HUES6 (cell line): ENCODE results near the gene HSPA4.

Experiments
- H3K27ac ChIP-seq: 2 replicates; pipeline ENCODE4 v1.7.0; 2013; ENCODE audit warnings: low read depth, mild to moderate bottlenecking, low read length, inconsistent platforms
- H3K27me3 ChIP-seq: 2 replicates; pipeline ENCODE4 v1.6.1; 2013; ENCODE audit warnings: low read length; ENCODE audit not compliant: control insufficient read depth, insufficient read depth
- H3K36me3 ChIP-seq: 2 replicates; pipeline ENCODE4 v1.6.1; 2013; ENCODE audit warnings: low read length; ENCODE audit not compliant: control insufficient read depth, insufficient read depth
- H3K4me1 ChIP-seq: 2 replicates; pipeline ENCODE4 v1.6.1; 2013; ENCODE audit warnings: low read length; ENCODE audit not compliant: control insufficient read depth, insufficient read depth
- H3K4me3 ChIP-seq: 2 replicates; pipeline ENCODE4 v1.5.1; 2013; ENCODE audit warnings: low read depth, low read length
- H3K9ac ChIP-seq: one replicate; pipeline ENCODE4 v1.6.1; 2013; ENCODE audit warnings: mild to moderate bottlenecking, low read length
- H3K9me3 ChIP-seq: 2 replicates; pipeline ENCODE4 v1.6.1; 2013; ENCODE audit warnings: low read depth, low read length; ENCODE audit not compliant: control insufficient read depth, insufficient read depth

The HSPA4 gene

GRCh38 chr5:133050521-133050920, 1.3 kb upstream of the HSPA4 start:
- Histone ChIP-seq H3K27ac (peak overlapping the region; percentile 99), H3K4me3 (peak overlapping the region; percentile 96), H3K36me3 (0 out of 2 replicates have a peak, but pooled peaks cover 2% of the 10 kb centered on the region), H3K9ac (peak overlapping the region; percentile 98), H3K9me3 (no peaks in the 10 kb centered on the region), H3K4me1 (peaks cover 17% of the 10 kb centered on the region), H3K27me3 (no peaks in the 10 kb centered on the region)

DNA sequence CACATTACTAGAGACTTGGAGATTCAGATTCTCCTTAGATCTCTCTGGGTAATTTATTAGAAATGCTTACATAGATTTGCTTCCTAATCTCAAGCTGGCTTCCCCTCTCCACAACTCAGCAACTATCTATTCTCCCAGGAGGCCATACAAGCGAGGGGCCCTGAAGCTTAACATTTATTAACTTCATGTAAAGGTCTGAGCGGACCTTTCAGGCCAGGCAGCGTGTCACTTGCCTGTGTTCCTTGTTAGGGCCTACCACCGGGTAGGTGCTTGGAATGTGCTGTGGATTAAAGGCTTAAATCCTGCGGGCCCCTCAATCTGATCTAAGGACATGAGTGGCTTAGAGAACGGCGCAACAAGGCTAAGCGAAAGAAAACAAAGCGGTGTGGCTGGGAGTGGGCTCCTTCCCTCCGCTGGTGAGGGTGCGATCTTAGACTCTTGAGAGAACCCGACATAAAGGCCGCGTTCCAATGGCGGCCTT, 712 bp upstream of the HSPA4 start:
- Histone ChIP-seq H3K27ac (peak overlapping the region; percentile 99), H3K9me3 (no peaks in the 10 kb centered on the region), H3K36me3 (peaks cover 5% of the 10 kb centered on the region; the same call in 1 of the 2 replicates), H3K9ac (peak overlapping the region; percentile 98), H3K4me1 (peaks cover 20% of the 10 kb centered on the region), H3K27me3 (no peaks in the 10 kb centered on the region), H3K4me3 (peak overlapping the region; percentile 96)

DNA sequence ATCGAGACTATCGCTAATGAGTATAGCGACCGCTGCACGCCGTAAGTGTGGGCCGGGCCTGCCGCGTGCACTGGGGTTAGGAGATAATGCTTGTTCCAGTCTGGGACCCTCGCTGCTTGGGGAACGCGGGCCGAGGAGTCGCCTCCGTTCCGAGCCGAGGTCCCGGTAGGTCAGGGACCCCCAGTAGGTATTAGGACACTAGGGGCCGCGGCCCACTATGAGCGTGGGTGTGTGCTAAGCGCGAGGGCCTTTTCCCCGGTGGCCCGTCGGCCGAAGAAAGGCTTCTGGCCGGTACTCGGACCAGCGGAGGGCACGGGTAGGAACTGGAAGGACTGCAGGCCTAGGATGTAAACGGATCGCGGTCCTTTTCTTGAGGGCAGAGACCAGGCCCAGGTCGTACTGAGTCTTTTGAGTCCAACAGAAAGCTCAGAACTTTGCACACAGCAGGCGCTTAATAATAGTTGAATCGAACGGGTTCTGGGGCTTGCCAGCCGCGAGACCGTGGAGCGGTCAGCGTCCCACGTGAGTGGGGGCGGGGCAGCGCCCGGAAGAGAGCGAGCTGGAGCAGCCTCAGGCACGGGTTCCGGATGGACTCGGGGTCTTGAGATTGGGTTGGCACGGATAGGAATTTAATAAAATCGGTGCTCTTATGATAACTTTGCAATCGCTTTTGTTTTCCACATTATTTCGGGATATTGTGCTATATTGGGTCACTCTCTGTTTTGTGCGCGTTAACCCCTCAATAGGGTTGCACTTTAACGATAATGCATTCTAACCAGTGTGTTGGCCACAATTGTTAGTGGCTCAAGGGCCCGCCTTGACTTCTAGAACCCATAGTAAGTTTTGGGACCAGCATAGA, 733 bp downstream of the HSPA4 start:
- Histone ChIP-seq H3K27ac (peak overlapping the region; percentile 99), H3K4me1 (peaks cover 21% of the 10 kb centered on the region), H3K27me3 (no peaks in the 10 kb centered on the region), H3K9me3 (no peaks in the 10 kb centered on the region), H3K4me3 (peak overlapping the region; percentile 96), H3K9ac (peak overlapping the region; percentile 98), H3K36me3 (peaks cover 6% of the 10 kb centered on the region; the same call in 1 of the 2 replicates)

DNA sequence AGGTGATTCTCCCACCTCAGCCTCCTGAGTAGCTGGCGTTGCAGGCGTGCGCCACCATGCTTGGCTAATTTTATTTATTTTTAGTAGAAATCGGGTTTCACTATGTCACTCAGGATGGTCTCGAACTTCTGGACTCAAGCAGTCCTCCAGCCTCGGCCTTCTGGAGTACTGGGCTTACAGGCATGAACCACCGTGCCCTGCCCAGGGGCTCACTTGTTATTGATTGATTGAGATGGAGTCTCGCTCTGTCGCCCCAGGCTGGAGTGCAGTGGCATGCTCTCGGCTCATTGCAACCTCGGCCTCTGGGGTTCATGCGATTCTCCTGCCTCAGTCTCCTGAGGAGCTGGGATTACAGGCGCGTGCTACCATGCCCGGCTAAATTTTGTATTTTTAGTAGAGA, 1.6 kb downstream of the HSPA4 start:
- Histone ChIP-seq H3K9me3 (no peaks in the 10 kb centered on the region), H3K4me1 (peaks cover 27% of the 10 kb centered on the region), H3K36me3 (peaks cover 6% of the 10 kb centered on the region), H3K27me3 (no peaks in the 10 kb centered on the region), H3K27ac (no peak overlapping the region), H3K9ac (peak overlapping the region; percentile 48), H3K4me3 (peak overlapping the region; percentile 96)

DNA sequence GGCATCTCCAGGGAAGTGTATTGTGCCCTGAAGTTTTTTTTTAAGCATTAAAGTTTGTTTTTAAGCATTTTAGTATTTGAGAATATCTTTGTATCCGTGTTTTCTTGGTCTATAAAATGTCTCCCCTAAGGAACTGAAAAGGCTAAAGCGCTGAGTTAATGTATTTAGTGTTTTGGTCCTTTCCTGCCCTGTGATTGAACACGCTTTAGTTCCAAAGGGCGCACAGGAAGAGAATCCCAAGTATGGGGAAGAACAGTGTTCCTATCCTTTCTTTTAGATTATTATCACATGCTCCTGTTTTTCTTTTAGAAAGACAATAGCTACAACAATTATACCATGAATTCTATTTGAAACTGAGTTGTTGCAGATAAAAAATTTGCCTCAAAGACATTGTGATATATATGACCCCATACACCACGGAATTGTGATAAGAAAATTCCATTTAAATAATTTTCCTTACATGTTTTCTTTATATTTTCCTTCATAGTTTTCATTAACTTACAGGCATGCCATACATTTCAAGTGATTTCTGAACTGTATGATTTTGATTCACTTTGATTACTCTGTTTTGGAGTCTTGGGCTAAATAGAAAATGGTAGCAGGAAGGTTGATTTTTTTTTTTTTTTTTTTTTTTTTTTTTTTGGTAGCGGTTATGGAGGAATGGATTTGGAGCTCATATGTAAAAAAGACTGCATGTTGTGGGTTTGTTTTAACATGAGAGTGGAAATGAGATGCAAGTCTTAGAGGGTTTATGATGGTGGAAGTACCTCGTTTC, 3.1 kb downstream of the HSPA4 start:
- Histone ChIP-seq H3K36me3 (peaks cover 6% of the 10 kb centered on the region), H3K9ac (no peak overlapping the region), H3K27me3 (no peaks in the 10 kb centered on the region)

DNA sequence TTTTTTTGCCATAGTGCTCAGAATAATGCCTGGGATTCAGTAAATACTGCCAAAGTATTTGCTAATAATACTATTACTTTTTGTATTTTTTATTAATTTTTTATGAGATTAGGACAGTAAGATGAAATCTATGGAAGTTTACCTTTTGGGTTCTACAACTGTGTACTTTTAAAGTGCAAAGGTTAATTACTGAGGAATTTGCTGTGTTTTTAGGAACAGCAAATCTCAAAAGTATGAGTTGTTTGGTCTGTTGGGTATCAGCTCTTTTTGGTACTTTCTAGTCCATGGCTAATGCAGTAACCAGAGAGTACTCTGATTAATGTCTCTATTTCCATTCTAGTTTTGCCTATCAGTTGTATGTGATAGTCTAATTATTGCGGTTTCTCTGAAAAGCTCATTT, 5.1 kb downstream of the HSPA4 start:
- Histone ChIP-seq H3K4me1 (peaks cover 9% of the 10 kb centered on the region; the same call in 1 of the 2 replicates), H3K9me3 (no peaks in the 10 kb centered on the region), H3K4me3 (no peak overlapping the region), H3K9ac (no peak overlapping the region), H3K36me3 (peaks cover 6% of the 10 kb centered on the region), H3K27ac (no peak overlapping the region), H3K27me3 (no peaks in the 10 kb centered on the region)

More for the DNA sequence above, 3.1 kb downstream of the HSPA4 start:
- Histone ChIP-seq H3K4me1 (peaks cover 13% of the 10 kb centered on the region), H3K9me3 (no peaks in the 10 kb centered on the region), H3K4me3 (no peak overlapping the region), H3K27ac (no peak overlapping the region)

- no peak overlapping the region for H3K27ac ChIP-seq
- no peak overlapping the region for H3K9ac ChIP-seq
- no peaks in the 10 kb centered on the region for H3K27me3 ChIP-seq
- peaks cover 16% of the 10 kb centered on the region; the same call in 1 of the 2 replicates for H3K4me1 ChIP-seq
- H3K4me3 ChIP-seq = no peak overlapping the region
- H3K36me3 ChIP-seq = peaks cover 11% of the 10 kb centered on the region
- H3K9me3 ChIP-seq = no peaks in the 10 kb centered on the region
Observed at GRCh38 chr5:133059621-133060020, 7.8 kb downstream of the HSPA4 start.

DNA sequence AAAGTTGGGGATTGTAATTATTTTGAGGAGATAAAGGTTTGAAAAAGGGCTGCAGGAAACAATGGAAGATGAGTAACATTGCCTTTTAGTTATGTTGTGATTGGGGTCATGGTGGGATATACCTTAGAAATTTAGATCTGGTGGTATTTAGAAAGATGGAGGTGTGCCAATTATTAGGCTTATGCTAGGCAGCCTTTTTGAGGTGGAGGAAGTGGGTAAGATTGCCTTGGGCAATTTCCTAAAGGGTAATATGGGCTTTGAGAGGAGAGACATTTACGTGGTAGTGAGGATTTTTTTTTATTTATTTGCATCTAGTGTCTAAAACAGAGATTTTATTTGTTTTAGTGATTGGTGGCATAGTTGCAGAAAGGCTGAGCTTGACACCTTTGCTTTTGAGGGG, 10.5 kb downstream of the HSPA4 start:
- H3K27me3 ChIP-seq = no peaks in the 10 kb centered on the region
- H3K27ac ChIP-seq = no peak overlapping the region
- H3K9ac ChIP-seq = no peak overlapping the region
- H3K36me3 ChIP-seq = peaks cover 32% of the 10 kb centered on the region
- 0 out of 2 replicates have a peak, but pooled peaks cover 12% of the 10 kb centered on the region for H3K4me1 ChIP-seq
- no peak overlapping the region for H3K4me3 ChIP-seq
- no peaks in the 10 kb centered on the region for H3K9me3 ChIP-seq

GRCh38 chr5:133063965-133064364, 12.2 kb downstream of the HSPA4 start:
- no peaks in the 10 kb centered on the region for H3K9me3 ChIP-seq
- H3K9ac ChIP-seq = no peak overlapping the region
- no peak overlapping the region for H3K4me3 ChIP-seq
- H3K27ac ChIP-seq = no peak overlapping the region
- peaks cover 49% of the 10 kb centered on the region for H3K36me3 ChIP-seq
- H3K4me1 ChIP-seq = 0 out of 2 replicates have a peak, but pooled peaks cover 7% of the 10 kb centered on the region
- no peaks in the 10 kb centered on the region for H3K27me3 ChIP-seq

DNA sequence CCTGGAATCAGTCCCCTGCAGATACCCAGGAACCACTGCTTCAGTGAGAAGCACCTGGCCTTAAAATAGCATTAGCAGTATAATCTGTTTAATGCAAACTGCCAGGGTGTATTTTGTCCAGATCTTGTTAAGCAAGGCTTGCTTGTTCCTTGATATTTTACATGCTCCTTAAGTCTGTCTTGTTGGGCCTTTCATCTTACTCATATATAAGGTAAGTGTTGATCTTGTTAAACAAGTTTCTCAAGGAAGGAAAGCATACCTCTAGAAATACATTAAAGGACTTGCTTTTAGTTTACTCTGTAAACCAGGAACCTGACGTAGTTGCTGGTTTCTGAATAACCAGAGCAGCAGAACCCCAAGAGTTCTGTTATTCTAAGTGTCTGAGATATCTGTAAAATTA, 13.7 kb downstream of the HSPA4 start:
- H3K27ac ChIP-seq = no peak overlapping the region
- no peak overlapping the region for H3K9ac ChIP-seq
- no peak overlapping the region for H3K4me3 ChIP-seq
- H3K27me3 ChIP-seq = no peaks in the 10 kb centered on the region
- H3K4me1 ChIP-seq = 0 out of 2 replicates have a peak, but pooled peaks cover 7% of the 10 kb centered on the region
- no peaks in the 10 kb centered on the region for H3K9me3 ChIP-seq
- H3K36me3 ChIP-seq = peaks cover 64% of the 10 kb centered on the region

GRCh38 chr5:133066045-133066444, 14.2 kb downstream of the HSPA4 start:
- Histone ChIP-seq H3K27me3 (no peaks in the 10 kb centered on the region), H3K4me3 (no peak overlapping the region), H3K4me1 (0 out of 2 replicates have a peak, but pooled peaks cover 7% of the 10 kb centered on the region), H3K27ac (no peak overlapping the region), H3K9ac (no peak overlapping the region), H3K36me3 (peaks cover 70% of the 10 kb centered on the region), H3K9me3 (no peaks in the 10 kb centered on the region)
